WTC11 (cell line): Measurements from ENCODE around the gene ECT2L. TPM values are rescaled to one million over a fixed set of nuclear protein-coding genes. Genes with fewer than 3 reads are reported as not detected.

Experiments used
- ATAC-seq: fragments of 200-7000 bp; cut with Tn5 transposase; 2 replicates; pipeline ENCODE4 v1.10.0; 2021; ENCODE audit warnings: mild to moderate bottlenecking, moderate library complexity
- CTCF ChIA-PET: fragments of 300-600 bp; sonication (Branson Sonifier 250); formaldehyde crosslinking; loops from one replicate; lab custom pipeline; 2021; ENCODE audit warnings: antibody characterized with exemption; lab: Charles Lee
- POLR2A ChIA-PET: fragments of 350-600 bp; sonication (Branson Sonifier 250); formaldehyde crosslinking; loops from one replicate; lab custom pipeline; 2021; ENCODE audit warnings: antibody characterized with exemption; lab: Charles Lee
- DNase-seq: peaks from one replicate; pipeline ENCODE4 v3.0.0; 2021; ENCODE audit warnings: low spot score
- H3K27ac Mint-ChIP-seq: 2 replicates; pipeline ENCODE4 v1.8.0; 2021; ENCODE audit warnings: mixed read lengths
- H3K27me3 Mint-ChIP-seq: 2 replicates; pipeline ENCODE4 v1.8.0; 2021; ENCODE audit warnings: low read depth, mild to moderate bottlenecking, moderate library complexity, mixed read lengths
- H3K36me3 Mint-ChIP-seq: 2 replicates; pipeline ENCODE4 v1.8.0; 2021; ENCODE audit warnings: mixed read lengths
- H3K4me1 Mint-ChIP-seq: 2 replicates; pipeline ENCODE4 v1.8.0; 2022; ENCODE audit warnings: mixed read lengths
- H3K4me3 Mint-ChIP-seq: 2 replicates; pipeline ENCODE4 v1.8.0; 2021; ENCODE audit warnings: mild to moderate bottlenecking, moderate library complexity, mixed read lengths
- H3K9me3 Mint-ChIP-seq: 2 replicates; pipeline ENCODE4 v1.8.0; 2021; ENCODE audit warnings: mixed read lengths
- AFF4 ChIP-seq: sonication (generic); formaldehyde crosslinking; IDR thresholded peaks from 2 replicates; pipeline ENCODE4 v1.8.1; 2023; ENCODE audit warnings: mild to moderate bottlenecking, missing genetic modification reagents, borderline replicate concordance
- AR ChIP-seq: fragments of 250-450 bp; sonication (Bioruptor Pico); IDR thresholded peaks from 2 replicates; pipeline ENCODE4 v1.9.0; 2021; ENCODE audit warnings: mild to moderate bottlenecking
- CTCF ChIP-seq: fragments of 200-600 bp; IDR thresholded peaks from 2 replicates; pipeline ENCODE4 v1.8.0; 2022; ENCODE audit warnings: antibody characterized with exemption
- ESRRA ChIP-seq: sonication (generic); formaldehyde crosslinking; IDR thresholded peaks from 2 replicates; pipeline ENCODE4 v1.8.1; 2022; ENCODE audit warnings: mild to moderate bottlenecking, missing genetic modification reagents, borderline replicate concordance
- JAZF1 ChIP-seq: fragments of 250-450 bp; sonication (Bioruptor Pico); IDR thresholded peaks from 2 replicates; pipeline ENCODE4 v1.9.0; 2021; ENCODE audit warnings: moderate library complexity, mild to moderate bottlenecking, inconsistent platforms
- JUN ChIP-seq: sonication (generic); formaldehyde crosslinking; IDR thresholded peaks from 2 replicates; pipeline ENCODE4 v1.8.0; 2023; ENCODE audit warnings: mild to moderate bottlenecking, missing genetic modification reagents
- MYBL2 ChIP-seq: sonication (generic); formaldehyde crosslinking; IDR thresholded peaks from 2 replicates; pipeline ENCODE4 v1.8.1; 2023; ENCODE audit warnings: mild to moderate bottlenecking, moderate library complexity, missing genetic modification reagents
- NR1H2 ChIP-seq: sonication (generic); formaldehyde crosslinking; IDR thresholded peaks from 2 replicates; pipeline ENCODE4 v1.9.0; 2021; ENCODE audit warnings: mild to moderate bottlenecking, moderate library complexity, missing genetic modification reagents
- PRDM15 ChIP-seq: sonication (generic); formaldehyde crosslinking; IDR thresholded peaks from 2 replicates; pipeline ENCODE4 v1.8.0; 2022; ENCODE audit warnings: missing genetic modification reagents
- ZBTB43 ChIP-seq: sonication (generic); formaldehyde crosslinking; IDR thresholded peaks from 2 replicates; pipeline ENCODE4 v1.8.1; 2023; ENCODE audit warnings: mild to moderate bottlenecking, missing genetic modification reagents
- ZNF138 ChIP-seq: sonication (generic); formaldehyde crosslinking; conservative IDR thresholded peaks from 2 replicates; pipeline ENCODE4 v1.8.1; 2022; ENCODE audit warnings: mild to moderate bottlenecking, moderate library complexity, missing genetic modification reagents
- ZNF219 ChIP-seq: sonication (generic); formaldehyde crosslinking; IDR thresholded peaks from 2 replicates; pipeline ENCODE4 v1.8.0; 2023; ENCODE audit warnings: missing genetic modification reagents, mild to moderate bottlenecking, borderline replicate concordance
- ZNF671 ChIP-seq: fragments of 250-450 bp; sonication (Bioruptor Pico); IDR thresholded peaks from 2 replicates; pipeline ENCODE4 v1.8.0; 2021; ENCODE audit warnings: mild to moderate bottlenecking
- total RNA-seq: library from RNA; stranded (reverse); gene quantifications from 3 replicates; pipeline ENCODE4 v1.2.3, GENCODE V29; 2021

ECT2L gene
- total RNA-seq, 1 experiment from 2014 or later, result not detected

GRCh38 chr6:138814179-138814834 is 18.4 kb downstream of the ECT2L start (continued):
- no peak for TF ChIP-seq CTCF
- no peak for TF ChIP-seq AFF4
- no peak for TF ChIP-seq PRDM15 (CRISPR knock-in tag)
- TF ChIP-seq JUN (CRISPR knock-in tag), result no peak
- TF ChIP-seq ZNF671 (CRISPR knock-in tag), result no peak
- TF ChIP-seq JAZF1 (CRISPR knock-in tag), result no peak
- no peak for TF ChIP-seq ZNF138 (CRISPR knock-in tag)

GRCh38 chr6:138815221-138815620 is 19.3 kb downstream of the ECT2L start:
- POLR2A ChIA-PET, result no interaction called here
- CTCF ChIA-PET, result interaction anchor here (1.2 to 1.3 kb wide), 3 partner anchors 13 to 172 kb away, joined by 3 to 9 read pairs (median 3); partner anchors contain the start of gene REPS1
- TF ChIP-seq ZNF138 (CRISPR knock-in tag), result no peak
- no peak for TF ChIP-seq NR1H2 (CRISPR knock-in tag)
- TF ChIP-seq MYBL2 (CRISPR knock-in tag), result no peak
- DNase-seq, result no peak
- peaks cover 32% of the 10 kb centered on the region for H3K4me1 Mint-ChIP-seq
- no peaks in the 10 kb centered on the region for H3K27me3 Mint-ChIP-seq
- no peak overlapping the region for H3K4me3 Mint-ChIP-seq
- H3K27ac Mint-ChIP-seq, result no peak overlapping the region
- ATAC-seq, result no peak
- no peaks in the 10 kb centered on the region for H3K9me3 Mint-ChIP-seq
- H3K36me3 Mint-ChIP-seq, result no peaks in the 10 kb centered on the region

- ATAC-seq (peak; percentile 50), DNase-seq (no peak)
- CTCF ChIA-PET, result interaction anchor here (0.8 to 1.3 kb wide), 8 partner anchors 9 to 294 kb away, joined by 3 to 9 read pairs (median 3); partner anchors contain the start of gene REPS1
- H3K27me3 Mint-ChIP-seq, result no peaks in the 10 kb centered on the region
- H3K9me3 Mint-ChIP-seq, result no peaks in the 10 kb centered on the region
- no peaks in the 10 kb centered on the region for H3K36me3 Mint-ChIP-seq
- no peak overlapping the region for H3K4me3 Mint-ChIP-seq
- peak overlapping the region; percentile 53; the same call in 1 of the 2 replicates for H3K27ac Mint-ChIP-seq
- POLR2A ChIA-PET, result no interaction called here
- H3K4me1 Mint-ChIP-seq, result peaks cover 32% of the 10 kb centered on the region
- TF ChIP-seq ZBTB43 (CRISPR knock-in tag) (no peak), ZNF219 (CRISPR knock-in tag) (no peak), CTCF (peak; percentile 41), AR (CRISPR knock-in tag) (no peak), ESRRA (CRISPR knock-in tag) (no peak)
These were observed 20.1 kb downstream of the ECT2L start for GRCh38 chr6:138815797-138816528.
